Measurements from ENCODE around the gene ZBTB40. TPM values are rescaled to one million over a fixed set of nuclear protein-coding genes. Genes with fewer than 3 reads are reported as not detected.

The ZBTB40 gene
- total RNA-seq, 6 experiments from 2014 or later = 6.2 to 7.6 (median 7.0) TPM

- ATAC-seq (no peak), DNase-seq (no peak)
- WGBS (ENCODE audit: insufficient coverage, low coverage, low lambda C conversion rate, missing lambda C conversion rate) = 97% methylated on average over 4 of the region's 4 CpGs
- Histone ChIP-seq H3K4me3 (no peak overlapping the region), H3K27ac (no peak overlapping the region), H3K27me3 (no peaks in the 10 kb centered on the region), H3K9me3 (no peaks in the 10 kb centered on the region), H3K4me1 (peaks cover 0 to 24% (median 12%) of the 10 kb centered on the region in 4 donors), H3K36me3 (no peaks in the 10 kb centered on the region)
- no peak for TF ChIP-seq POLR2A (IDR thresholded peaks at IDR 0.05)
- TF ChIP-seq CTCF (IDR thresholded peaks at IDR 0.05) = no peak
- intact Hi-C loops (cut with DNase I) = no loop called here
Observed at GRCh38 chr1:22473952-22474351, 22.3 kb downstream of the ZBTB40 start.

- 87% methylated on average over 5 of the region's 5 CpGs for WGBS (ENCODE audit: insufficient coverage, low coverage, low lambda C conversion rate, missing lambda C conversion rate)
- intact Hi-C loops (cut with DNase I) = no loop called here
- H3K36me3 ChIP-seq = no peaks in the 10 kb centered on the region
- DNase-seq (no peak), ATAC-seq (no peak)
- H3K27ac ChIP-seq = no peak overlapping the region
- peaks cover 0 to 12% (median 5%) of the 10 kb centered on the region in 4 donors for H3K4me1 ChIP-seq
- H3K27me3 ChIP-seq = no peaks in the 10 kb centered on the region
- H3K9me3 ChIP-seq = no peaks in the 10 kb centered on the region
- no peak for TF ChIP-seq POLR2A (IDR thresholded peaks at IDR 0.05)
- no peak for TF ChIP-seq CTCF (IDR thresholded peaks at IDR 0.05)
- no peak overlapping the region for H3K4me3 ChIP-seq
Observed at GRCh38 chr1:22476566-22476965, 24.9 kb downstream of the ZBTB40 start.

- Histone ChIP-seq H3K9me3 (peaks cover 0 to 4% (median 0%) of the 10 kb centered on the region in 4 donors), H3K36me3 (no peaks in the 10 kb centered on the region), H3K27ac (no peak overlapping the region), H3K27me3 (no peaks in the 10 kb centered on the region), H3K4me1 (peaks cover 0 to 14% (median 5%) of the 10 kb centered on the region in 4 donors), H3K4me3 (no peak overlapping the region)
- DNase-seq = no peak
- TF ChIP-seq POLR2A (IDR thresholded peaks at IDR 0.05) = no peak
- TF ChIP-seq CTCF (IDR thresholded peaks at IDR 0.05) = no peak
- 100% methylated on average over 2 of the region's 2 CpGs for WGBS (ENCODE audit: insufficient coverage, low coverage, low lambda C conversion rate, missing lambda C conversion rate)
- intact Hi-C loops (cut with DNase I) = no loop called here
- ATAC-seq = no peak
Observed at GRCh38 chr1:22483121-22483520, 31.5 kb downstream of the ZBTB40 start.

- H3K4me1 ChIP-seq = peaks cover 0 to 14% (median 5%) of the 10 kb centered on the region in 4 donors
- H3K9me3 ChIP-seq = peaks cover 0 to 4% (median 0%) of the 10 kb centered on the region in 4 donors
- intact Hi-C loops (cut with DNase I) = no loop called here
- no peaks in the 10 kb centered on the region for H3K36me3 ChIP-seq
- H3K27ac ChIP-seq = no peak overlapping the region
- no peaks in the 10 kb centered on the region for H3K27me3 ChIP-seq
- ATAC-seq = no peak
- no peak for TF ChIP-seq POLR2A (IDR thresholded peaks at IDR 0.05)
- no peak for TF ChIP-seq CTCF (IDR thresholded peaks at IDR 0.05)
- DNase-seq = no peak
- H3K4me3 ChIP-seq = no peak overlapping the region
- 82% methylated on average over 2 of the region's 2 CpGs for WGBS (ENCODE audit: insufficient coverage, low coverage, low lambda C conversion rate, missing lambda C conversion rate)
Observed at GRCh38 chr1:22484706-22485345, 33.2 kb downstream of the ZBTB40 start.
